HepG2 (cell line): ENCODE measurements around the gene CGREF1. TPM values are rescaled to one million over a fixed set of nuclear protein-coding genes. Genes with fewer than 3 reads are reported as not detected.

Source experiments
- ATAC-seq: fragments of 200-7000 bp; cut with Tn5 transposase; 3 replicates; pipeline ENCODE4 v1.9.1; 2020; ENCODE audit warnings: mild to moderate bottlenecking, moderate library complexity
- BruUV-seq: library from RNA; stranded (reverse); fragments of 400-500 nt; replicated peaks from 2 replicates; lab custom pipeline; 2021; lab: Mats Ljungman, UMichigan
- CTCF ChIA-PET: fragments of 300-600 bp; formaldehyde crosslinking; extraction: SDS; loops from one replicate; lab custom pipeline; 2021; ENCODE audit warnings: low total read pairs, inconsistent platforms, low intra/inter-chr PET ratio; lab: Yijun Ruan, JAX
- POLR2A ChIA-PET: fragments of 350-600 bp; sonication (Branson Sonifier 250); formaldehyde crosslinking; loops from one replicate; lab custom pipeline; 2020; ENCODE audit warnings: antibody characterized with exemption, inconsistent platforms; lab: Yijun Ruan, JAX
- DNase-seq: peaks from one replicate; pipeline ENCODE4 v3.0.0-alpha.2; 2015; ENCODE audit warnings: low spot score
- FAIRE-seq: peaks from 3 replicates; lab custom pipeline; 2011; peaks lifted over from hg19 to GRCh38; lab: Jason Lieb, UNC
- H2AFZ ChIP-seq: one replicate; pipeline ENCODE4 v1.6.1; 2011; ENCODE audit warnings: low read length, inconsistent platforms
- H3K27ac ChIP-seq: fragments of 300-600 bp; 3 replicates; pipeline ENCODE4 v1.8.0; 2011; ENCODE audit warnings: mixed run types, mild to moderate bottlenecking, mixed read lengths, low read length, inconsistent platforms; ENCODE audit not compliant: insufficient read depth; ENCODE audit errors: extremely low read length
- H3K27me3 ChIP-seq, 2 experiments: fragments of 200-600 bp in 1 of 2; 2 replicates in 1 of 2; 3 replicates in 1 of 2; pipeline versions ENCODE4 v1.6.0 to v1.8.0; 2011; ENCODE audit warnings: low read length in 2 of 2, mild to moderate bottlenecking in 2 of 2, moderate library complexity in 2 of 2, inconsistent platforms in 1 of 2; ENCODE audit not compliant: insufficient read depth in 2 of 2, control insufficient read depth in 1 of 2
- H3K36me3 ChIP-seq, 2 experiments: fragments of 200-600 bp in 1 of 2; replicated peaks in 1 of 2; 2 replicates in 1 of 2; 3 replicates in 1 of 2; pipeline versions ENCODE4 v1.5.1 to v1.8.0; 2011; ENCODE audit warnings: low read length in 2 of 2, inconsistent platforms in 1 of 2; ENCODE audit not compliant: insufficient read depth in 2 of 2, control insufficient read depth in 1 of 2
- H3K4me1 ChIP-seq: 2 replicates; pipeline ENCODE4 v1.5.1; 2012; ENCODE audit warnings: low read length, inconsistent platforms; ENCODE audit not compliant: insufficient read depth
- H3K4me2 ChIP-seq: 2 replicates; pipeline ENCODE4 v1.6.0; 2011; ENCODE audit warnings: low read depth, low read length, inconsistent platforms
- H3K4me3 ChIP-seq, 3 experiments: fragments of 200-600 bp in 1 of 3; sonication (generic), shearing (Covaris generic) in 1 of 3; replicated peaks in 1 of 3; 2 replicates each; pipeline ENCODE4 v1.5.1; 2011 to 2016; ENCODE audit warnings: low read length in 3 of 3, inconsistent platforms in 2 of 3, low read depth in 2 of 3, mild to moderate bottlenecking in 2 of 3, control low read depth in 1 of 3, mixed read lengths in 1 of 3; ENCODE audit not compliant: insufficient read depth in 1 of 3
- H3K79me2 ChIP-seq: one replicate; pipeline ENCODE4 v1.6.1; 2011; ENCODE audit warnings: low read length, inconsistent platforms; ENCODE audit not compliant: insufficient read depth
- H3K9ac ChIP-seq: 2 replicates; pipeline ENCODE4 v1.6.0; 2011; ENCODE audit warnings: mild to moderate bottlenecking, low read depth, low read length, inconsistent platforms; ENCODE audit not compliant: insufficient read depth
- H3K9me3 ChIP-seq: 2 replicates; pipeline ENCODE4 v1.5.1; 2012; ENCODE audit warnings: mild to moderate bottlenecking, low read length
- H4K20me1 ChIP-seq: 2 replicates; pipeline ENCODE4 v1.6.0; 2011; ENCODE audit warnings: inconsistent platforms, mild to moderate bottlenecking, low read length, moderate library complexity; ENCODE audit not compliant: insufficient read depth
- CEBPG ChIP-seq: IDR thresholded peaks from 2 replicates; pipeline ENCODE4 v1.6.1; 2016
- DPF2 ChIP-seq: sonication (generic); formaldehyde crosslinking; IDR thresholded peaks from 2 replicates; pipeline ENCODE4 v1.4.0; 2020; ENCODE audit warnings: mild to moderate bottlenecking, low read depth, missing genetic modification reagents, borderline replicate concordance
- MED1 ChIP-seq: sonication (generic); formaldehyde crosslinking; IDR thresholded peaks from 2 replicates; pipeline ENCODE4 v1.4.0; 2020; ENCODE audit warnings: missing genetic modification reagents
- MTA1 ChIP-seq: sonication (generic); formaldehyde crosslinking; IDR thresholded peaks from 2 replicates; pipeline ENCODE4 v1.4.0; 2020; ENCODE audit warnings: missing genetic modification reagents, mild to moderate bottlenecking, borderline replicate concordance
- SOX13 ChIP-seq, 3 experiments: fragments of 450-650 bp in 1 of 3; sonication (generic) in 1 of 3; formaldehyde crosslinking in 1 of 3; IDR thresholded peaks in 2 of 3; conservative IDR thresholded peaks in 1 of 3; 2 replicates each; pipeline versions ENCODE4 v1.5.0 to v1.6.1; 2016 to 2020; ENCODE audit warnings: antibody characterized with exemption in 1 of 3, mild to moderate bottlenecking in 1 of 3, missing compliant biosample characterization in 1 of 3, missing genetic modification reagents in 1 of 3, moderate library complexity in 1 of 3
- TFAP4 ChIP-seq: sonication (generic); IDR thresholded peaks from 2 replicates; pipeline ENCODE4 v1.6.1; 2016; ENCODE audit warnings: low read depth, borderline replicate concordance
- TFE3 ChIP-seq: IDR thresholded peaks from 2 replicates; pipeline ENCODE4 v1.6.1; 2016
- ZFP91 ChIP-seq: sonication (generic); formaldehyde crosslinking; IDR thresholded peaks from 2 replicates; pipeline ENCODE4 v1.9.0; 2022; ENCODE audit warnings: missing genetic modification reagents, mild to moderate bottlenecking, borderline replicate concordance
- ZNF136 ChIP-seq: sonication (generic); formaldehyde crosslinking; IDR thresholded peaks from 2 replicates; pipeline ENCODE4 v1.8.1; 2022; ENCODE audit warnings: low read depth, mild to moderate bottlenecking, moderate library complexity, missing genetic modification reagents
- WGBS: methylation state at CpG from one replicate; pipeline ENCODE4 v1.1.6; 2017; ENCODE audit warnings: low lambda C conversion rate; 5-methylcytosine and 5-hydroxymethylcytosine counted together
- in situ Hi-C: cut with HindIII; loops from 2 replicates; pipeline ENCODE4 v1.10.0; 2017; ENCODE audit warnings: low pct_unique_long_range_greater_than_20kb; ENCODE audit not compliant: extremely low pct_ligation_motif_present
- intact Hi-C: fragments of 100-400 bp; cut with micrococcal nuclease; formaldehyde crosslinking; loops from one replicate; pipeline ENCODE4 v1.10.0; 2022; ENCODE audit not compliant: unreplicated experiment
- polyA plus RNA-seq, 8 experiments: library from polyadenylated mRNA; depleted of rRNA in 3 of 8; stranded (reverse) in 7 of 8; unstranded in 1 of 8; fragments of >200 nt; fragmentation: Illumina TruSeq in 4 of 8; extraction: Trizol in 4 of 8; gene quantifications; 2 replicates each; pipeline versions ENCODE4 v1.2.1 to v1.2.3, GENCODE V29; 2011 to 2016; ENCODE audit warnings: low read depth in 4 of 8, missing spikeins in 1 of 8, mixed read lengths in 1 of 8; ENCODE audit not compliant: insufficient read depth in 1 of 8
- total RNA-seq, 5 experiments: library from RNA; depleted of rRNA; stranded (reverse); fragments of >200 nt; fragmentation: Illumina TruSeq; extraction: Trizol; gene quantifications; 2 replicates each; pipeline ENCODE4 v1.2.3, GENCODE V29; 2016; ENCODE audit warnings: low read depth in 1 of 5

The CGREF1 gene
- total and polyA plus RNA-seq, 2 of the 13 experiments (the other 11 are each of a cell fraction or from before 2014, with no cell fraction given): 13.9 to 23.4 TPM

GRCh38 chr2:27152796-27153464 is 34.0 kb upstream of the CGREF1 start:
- ChIA-PET CTCF (interaction anchor here (2.5 kb wide), 1 partner anchor 39 kb away, joined by 22 read pairs; no protein-coding TSS in a partner anchor), POLR2A (interaction anchor here (1.1 kb wide), 1 partner anchor 38 kb away, joined by 9 read pairs; no protein-coding TSS in a partner anchor)
- in situ Hi-C loops (loop anchor here (5.0 kb wide), 1 partner anchor 34 kb away; no protein-coding TSS in a partner anchor), intact Hi-C loops (loop anchor here (1.0 to 2.0 kb wide), 2 partner anchors 18 to 38 kb away; no protein-coding TSS in a partner anchor)
- Histone ChIP-seq H3K27me3 (peaks cover 0 to 2% of the 10 kb centered on the region in 2 experiments; a peak in 2 of 5 replicates), H3K79me2 (no peaks in the 10 kb centered on the region), H3K27ac (no peak overlapping the region), H3K4me1 (peaks cover 69% of the 10 kb centered on the region), H3K9ac (no peak overlapping the region), H3K36me3 (no peaks in the 10 kb centered on the region), H4K20me1 (no peaks in the 10 kb centered on the region), H3K9me3 (no peaks in the 10 kb centered on the region), H3K4me2 (no peak overlapping the region), H3K4me3 (no peak overlapping the region), H2AFZ (no peak overlapping the region)
- no peak for TF ChIP-seq MTA1 (CRISPR knock-in tag)
- TF ChIP-seq MED1 (CRISPR knock-in tag): 0 out of 2 replicates have a peak, but pooled peaks have one; percentile 10
- DNase-seq (no peak), ATAC-seq (no peak), FAIRE-seq (no peak)
- BruUV-seq: no TSS peak
- 78% methylated on average over 2 of the region's 2 CpGs for WGBS

GRCh38 chr2:27152102-27152795 is 33.3 kb upstream of the CGREF1 start:
- POLR2A ChIA-PET: interaction anchor here (0.6 to 1.6 kb wide), 8 partner anchors 18 to 78 kb away, joined by 3 to 13 read pairs (median 4); partner anchors contain the start of genes ATRAID, PREB and SLC5A6
- TF ChIP-seq CEBPG (CRISPR knock-in tag) (peak; percentile 28; the same call in 1 of the 2 replicates), TFAP4 (peak; percentile 49; the same call in 1 of the 2 replicates), ZNF136 (peak; percentile 56; the same call in 1 of the 2 replicates), SOX13 (IDR thresholded peaks at IDR 0.05) (no peak), SOX13 (CRISPR knock-in tag; conservative IDR thresholded peaks at IDR 0.05 in 1 of 2, IDR thresholded peaks at IDR 0.05 in 1 of 2) (peak in 1 of 2 experiments; percentile 8; a peak in 1 of 4 replicates), ZFP91 (CRISPR knock-in tag) (peak; percentile 53; the same call in 1 of the 2 replicates), TFE3 (CRISPR knock-in tag) (peak; percentile 21; the same call in 1 of the 2 replicates), DPF2 (CRISPR knock-in tag) (no peak)

More at GRCh38 chr2:27152102-27152795, 33.3 kb upstream of the CGREF1 start:
- no TSS peak for BruUV-seq
- peaks cover 0 to 2% of the 10 kb centered on the region in 2 experiments; a peak in 2 of 5 replicates for H3K27me3 ChIP-seq
- WGBS: 58% methylated on average over 5 of the region's 8 CpGs
- H3K4me3 ChIP-seq: no peak overlapping the region
- DNase-seq (peak; percentile 74), ATAC-seq (peak; percentile 92), FAIRE-seq (peak; percentile 87)
- intact Hi-C loops: loop anchor here (1.0 to 2.0 kb wide), 2 partner anchors 19 to 39 kb away; no protein-coding TSS in a partner anchor
- H3K9ac ChIP-seq: no peak overlapping the region
- no peaks in the 10 kb centered on the region for H3K9me3 ChIP-seq
- H3K79me2 ChIP-seq: no peaks in the 10 kb centered on the region
- H3K27ac ChIP-seq: no peak overlapping the region
- H2AFZ ChIP-seq: no peak overlapping the region
- H4K20me1 ChIP-seq: no peaks in the 10 kb centered on the region
- CTCF ChIA-PET: interaction anchor here (2.5 kb wide), 1 partner anchor 39 kb away, joined by 22 read pairs; no protein-coding TSS in a partner anchor
- in situ Hi-C loops: loop anchor here (5.0 kb wide), 1 partner anchor 35 kb away; no protein-coding TSS in a partner anchor
- H3K4me2 ChIP-seq: no peak overlapping the region; the same call in 1 of the 2 replicates
- no peaks in the 10 kb centered on the region for H3K36me3 ChIP-seq
- peaks cover 72% of the 10 kb centered on the region for H3K4me1 ChIP-seq
